ENCODE results near the gene OLIG1. TPM values are rescaled to one million over a fixed set of nuclear protein-coding genes. Genes with fewer than 3 reads are reported as not detected.

Gene OLIG1
- total and polyA plus RNA-seq, 7 experiments from 2014 or later, result 0.34 to 9.3 TPM; not detected in 5

- Mint-ChIP-seq H3K27me3 (peaks cover 10 to 16% (median 12%) of the 10 kb centered on the region in 5 donors), H3K36me3 (no peaks in the 10 kb centered on the region), H3K9me3 (peaks cover 0 to 3% (median 0%) of the 10 kb centered on the region in 11 donors), H3K4me3 (no peak overlapping the region), H3K4me1 (peaks cover 0 to 19% (median 4%) of the 10 kb centered on the region in 7 donors), H3K27ac (no peak overlapping the region)
- intact Hi-C loops (cut with micrococcal nuclease), result no loop called here
- ATAC-seq (no peak), DNase-seq (no peak)
- ChIA-PET POLR2A (no interaction called here), CTCF (no interaction called here)
- H3K36me3 ChIP-seq (ENCODE audit: control insufficient read depth in 2 of 3, insufficient read depth in 3 of 3, low read length in 3 of 3), result no peaks in the 10 kb centered on the region
- H3K4me3 ChIP-seq (ENCODE audit: low read length), result no peak overlapping the region
- H3K27me3 ChIP-seq (ENCODE audit: control insufficient read depth in 2 of 2, insufficient read depth in 2 of 2, low read length in 2 of 2), result no peaks in the 10 kb centered on the region
- no peaks in the 10 kb centered on the region for H3K4me1 ChIP-seq (ENCODE audit: control insufficient read depth in 2 of 2, insufficient read depth in 2 of 2, low read length in 2 of 2)
- no peaks in the 10 kb centered on the region for H3K9me3 ChIP-seq (ENCODE audit: control insufficient read depth in 2 of 3, low read length in 3 of 3)
- H3K27ac ChIP-seq (ENCODE audit: low read depth, low read length), result no peak overlapping the region
Measured at GRCh38 chr21:33058527-33058926, 11.4 kb upstream of the OLIG1 start.

- H3K27ac Mint-ChIP-seq, result peak overlapping the region in 1 of 9 donors; percentile 68
- Histone ChIP-seq H3K9me3 (ENCODE audit: control insufficient read depth in 2 of 3, low read length in 3 of 3) (no peaks in the 10 kb centered on the region), H3K27me3 (ENCODE audit: control insufficient read depth in 2 of 2, insufficient read depth in 2 of 2, low read length in 2 of 2) (no peaks in the 10 kb centered on the region), H3K4me3 (ENCODE audit: low read length) (no peak overlapping the region), H3K4me1 (ENCODE audit: control insufficient read depth in 2 of 2, insufficient read depth in 2 of 2, low read length in 2 of 2) (no peaks in the 10 kb centered on the region), H3K27ac (ENCODE audit: low read depth, low read length) (no peak overlapping the region), H3K36me3 (ENCODE audit: control insufficient read depth in 2 of 3, insufficient read depth in 3 of 3, low read length in 3 of 3) (no peaks in the 10 kb centered on the region)
- peaks cover 10 to 18% (median 13%) of the 10 kb centered on the region in 5 donors for H3K27me3 Mint-ChIP-seq
- H3K36me3 Mint-ChIP-seq, result no peaks in the 10 kb centered on the region
- H3K9me3 Mint-ChIP-seq, result no peaks in the 10 kb centered on the region
- CTCF ChIA-PET, result no interaction called here
- intact Hi-C loops (cut with micrococcal nuclease), result no loop called here
- H3K4me1 Mint-ChIP-seq, result peaks cover 0 to 19% (median 4%) of the 10 kb centered on the region in 7 donors
- DNase-seq (no peak), ATAC-seq (no peak)
- H3K4me3 Mint-ChIP-seq, result no peak overlapping the region
- POLR2A ChIA-PET, result no interaction called here
Measured at GRCh38 chr21:33058957-33059356, 11.0 kb upstream of the OLIG1 start.

GRCh38 chr21:33059380-33059841, 10.5 kb upstream of the OLIG1 start:
- ATAC-seq (peak; percentile 82), DNase-seq (no peak)
- H3K36me3 ChIP-seq (ENCODE audit: control insufficient read depth in 2 of 3, insufficient read depth in 3 of 3, low read length in 3 of 3), result no peaks in the 10 kb centered on the region
- intact Hi-C loops (cut with micrococcal nuclease), result no loop called here
- H3K36me3 Mint-ChIP-seq, result no peaks in the 10 kb centered on the region
- ChIA-PET CTCF (no interaction called here), POLR2A (no interaction called here)
- H3K27ac ChIP-seq (ENCODE audit: low read depth, low read length), result no peak overlapping the region
- no peak overlapping the region for H3K4me3 ChIP-seq (ENCODE audit: low read length)
- no peaks in the 10 kb centered on the region for H3K9me3 ChIP-seq (ENCODE audit: control insufficient read depth in 2 of 3, low read length in 3 of 3)
- H3K4me1 Mint-ChIP-seq, result peaks cover 0 to 19% (median 4%) of the 10 kb centered on the region in 7 donors
- H3K4me3 Mint-ChIP-seq, result no peak overlapping the region
- peak overlapping the region in 1 of 9 donors; percentile 68 for H3K27ac Mint-ChIP-seq
- H3K27me3 Mint-ChIP-seq, result peaks cover 11 to 22% (median 14%) of the 10 kb centered on the region in 5 donors
- no peaks in the 10 kb centered on the region for H3K27me3 ChIP-seq (ENCODE audit: control insufficient read depth in 2 of 2, insufficient read depth in 2 of 2, low read length in 2 of 2)
- H3K9me3 Mint-ChIP-seq, result no peaks in the 10 kb centered on the region
- no peaks in the 10 kb centered on the region for H3K4me1 ChIP-seq (ENCODE audit: control insufficient read depth in 2 of 2, insufficient read depth in 2 of 2, low read length in 2 of 2)

GRCh38 chr21:33061233-33061632, 8.7 kb upstream of the OLIG1 start:
- ATAC-seq (no peak), DNase-seq (no peak)
- Mint-ChIP-seq H3K36me3 (peaks cover 0 to 2% (median 0%) of the 10 kb centered on the region in 5 donors), H3K4me3 (no peak overlapping the region), H3K9me3 (no peaks in the 10 kb centered on the region), H3K27ac (no peak overlapping the region), H3K4me1 (peaks cover 0 to 19% (median 5%) of the 10 kb centered on the region in 7 donors), H3K27me3 (peaks cover 26 to 39% (median 30%) of the 10 kb centered on the region in 5 donors)
- no peak overlapping the region for H3K27ac ChIP-seq (ENCODE audit: low read depth, low read length)
- H3K4me1 ChIP-seq (ENCODE audit: control insufficient read depth in 2 of 2, insufficient read depth in 2 of 2, low read length in 2 of 2), result no peaks in the 10 kb centered on the region
- H3K27me3 ChIP-seq (ENCODE audit: control insufficient read depth in 2 of 2, insufficient read depth in 2 of 2, low read length in 2 of 2), result no peaks in the 10 kb centered on the region
- intact Hi-C loops (cut with micrococcal nuclease), result no loop called here
- H3K36me3 ChIP-seq (ENCODE audit: control insufficient read depth in 2 of 3, insufficient read depth in 3 of 3, low read length in 3 of 3), result no peaks in the 10 kb centered on the region
- no peak overlapping the region for H3K4me3 ChIP-seq (ENCODE audit: low read length)
- ChIA-PET CTCF (no interaction called here), POLR2A (no interaction called here)
- no peaks in the 10 kb centered on the region for H3K9me3 ChIP-seq (ENCODE audit: control insufficient read depth in 2 of 3, low read length in 3 of 3)

GRCh38 chr21:33063375-33063883, 6.5 kb upstream of the OLIG1 start:
- no peaks in the 10 kb centered on the region for H3K4me1 ChIP-seq (ENCODE audit: control insufficient read depth in 2 of 2, insufficient read depth in 2 of 2, low read length in 2 of 2)
- CTCF ChIA-PET, result no interaction called here
- H3K36me3 ChIP-seq (ENCODE audit: control insufficient read depth in 2 of 3, insufficient read depth in 3 of 3, low read length in 3 of 3), result no peaks in the 10 kb centered on the region
- H3K27ac ChIP-seq (ENCODE audit: low read depth, low read length), result no peak overlapping the region
- DNase-seq (no peak), ATAC-seq (no peak)
- H3K27me3 ChIP-seq (ENCODE audit: control insufficient read depth in 2 of 2, insufficient read depth in 2 of 2, low read length in 2 of 2), result peaks cover 0 to 4% of the 10 kb centered on the region in 2 donors
- intact Hi-C loops (cut with micrococcal nuclease), result no loop called here
- Mint-ChIP-seq H3K36me3 (peaks cover 0 to 11% (median 0%) of the 10 kb centered on the region in 5 donors), H3K9me3 (peaks cover 0 to 1% (median 0%) of the 10 kb centered on the region in 11 donors), H3K4me3 (no peak overlapping the region), H3K27ac (no peak overlapping the region), H3K4me1 (peaks cover 1 to 16% (median 7%) of the 10 kb centered on the region in 7 donors), H3K27me3 (peaks cover 44 to 59% (median 45%) of the 10 kb centered on the region in 5 donors)
- H3K9me3 ChIP-seq (ENCODE audit: control insufficient read depth in 2 of 3, low read length in 3 of 3), result no peaks in the 10 kb centered on the region
- H3K4me3 ChIP-seq (ENCODE audit: low read length), result no peak overlapping the region
- POLR2A ChIA-PET, result no interaction called here

- Mint-ChIP-seq H3K36me3 (peaks cover 0 to 13% (median 0%) of the 10 kb centered on the region in 5 donors), H3K4me1 (peaks cover 3 to 14% (median 7%) of the 10 kb centered on the region in 7 donors), H3K27ac (no peak overlapping the region), H3K9me3 (peaks cover 0 to 6% (median 0%) of the 10 kb centered on the region in 11 donors), H3K27me3 (peaks cover 50 to 65% (median 51%) of the 10 kb centered on the region in 5 donors), H3K4me3 (no peak overlapping the region)
- CTCF ChIA-PET, result no interaction called here
- no peak overlapping the region for H3K27ac ChIP-seq (ENCODE audit: low read depth, low read length)
- no peak overlapping the region for H3K4me3 ChIP-seq (ENCODE audit: low read length)
- DNase-seq (no peak), ATAC-seq (no peak)
- peaks cover 0 to 3% (median 0%) of the 10 kb centered on the region in 3 experiments for H3K9me3 ChIP-seq (ENCODE audit: control insufficient read depth in 2 of 3, low read length in 3 of 3)
- H3K36me3 ChIP-seq (ENCODE audit: control insufficient read depth in 2 of 3, insufficient read depth in 3 of 3, low read length in 3 of 3), result no peaks in the 10 kb centered on the region
- no peaks in the 10 kb centered on the region for H3K4me1 ChIP-seq (ENCODE audit: control insufficient read depth in 2 of 2, insufficient read depth in 2 of 2, low read length in 2 of 2)
- POLR2A ChIA-PET, result no interaction called here
- H3K27me3 ChIP-seq (ENCODE audit: control insufficient read depth in 2 of 2, insufficient read depth in 2 of 2, low read length in 2 of 2), result peaks cover 0 to 4% of the 10 kb centered on the region in 2 donors
- intact Hi-C loops (cut with micrococcal nuclease), result no loop called here
Measured at GRCh38 chr21:33063907-33064622, 5.9 kb upstream of the OLIG1 start.

Data from naive thymus-derived CD4-positive, alpha-beta T cell (primary cell).